OCI-LY1 (cell line): ENCODE results near the gene SIRT2.
A peak's percentile ranks its signal among the peaks of the same experiment; 100 is the strongest.

Source experiments
- H2AFZ ChIP-seq: fragments of 200-600 bp; sonication (generic), shearing (Covaris generic); 2 replicates; pipeline ENCODE4 v1.6.0; 2014; ENCODE audit warnings: antibody characterized with exemption, mild to moderate bottlenecking, low read length
- H3F3A ChIP-seq: fragments of 200-600 bp; sonication (generic), shearing (Covaris generic); 2 replicates; pipeline ENCODE4 v1.6.0; 2014; ENCODE audit warnings: mild to moderate bottlenecking, antibody characterized with exemption, low read length, moderate library complexity; ENCODE audit not compliant: insufficient read depth
- H3K27ac ChIP-seq: fragments of 200-600 bp; sonication (generic); 2 replicates; pipeline ENCODE4 v1.5.1; 2014; ENCODE audit warnings: low read length, mixed run types, mild to moderate bottlenecking, low read depth; ENCODE audit not compliant: poor library complexity, severe bottlenecking
- H3K27me3 ChIP-seq: fragments of 200-600 bp; sonication (generic); 2 replicates; pipeline ENCODE4 v1.6.0; 2014; ENCODE audit warnings: antibody characterized with exemption, mild to moderate bottlenecking, low read length, moderate library complexity; ENCODE audit not compliant: insufficient read depth
- H3K36me3 ChIP-seq: fragments of 200-600 bp; sonication (generic); 2 replicates; pipeline ENCODE4 v1.6.1; 2014; ENCODE audit warnings: mild to moderate bottlenecking, antibody characterized with exemption, low read length, moderate library complexity, mixed read lengths; ENCODE audit not compliant: insufficient read depth
- H3K4me1 ChIP-seq: fragments of 200-600 bp; sonication (generic); 2 replicates; pipeline ENCODE4 v1.5.1; 2014; ENCODE audit warnings: mild to moderate bottlenecking, low read length, moderate library complexity; ENCODE audit not compliant: insufficient read depth, severe bottlenecking
- H3K4me2 ChIP-seq: fragments of 200-600 bp; sonication (generic), shearing (Covaris generic); 2 replicates; pipeline ENCODE4 v1.6.1; 2014; ENCODE audit warnings: low read length
- H3K4me3 ChIP-seq: fragments of 200-600 bp; sonication (generic); 2 replicates; pipeline ENCODE4 v1.5.1; 2014; ENCODE audit warnings: low read length, low read depth, mild to moderate bottlenecking, mixed read lengths; ENCODE audit not compliant: poor library complexity, severe bottlenecking
- H3K79me2 ChIP-seq: fragments of 200-600 bp; shearing (Covaris generic); 2 replicates; pipeline ENCODE4 v1.6.1; 2016; ENCODE audit warnings: mixed run types, low read length, mixed read lengths; ENCODE audit not compliant: insufficient read depth
- H3K9ac ChIP-seq: fragments of 200-600 bp; sonication (generic), shearing (Covaris generic); 2 replicates; pipeline ENCODE4 v1.6.1; 2014; ENCODE audit warnings: mild to moderate bottlenecking, low read length, mixed read lengths
- H3K9me2 ChIP-seq: fragments of 200-600 bp; sonication (generic), shearing (Covaris generic); 2 replicates; pipeline ENCODE4 v1.6.1; 2014; ENCODE audit warnings: low read depth, mild to moderate bottlenecking, low read length, mixed read lengths
- H3K9me3 ChIP-seq: fragments of 200-600 bp; shearing (Covaris generic); 2 replicates; pipeline ENCODE4 v1.6.1; 2014; ENCODE audit warnings: low read length, mixed read lengths
- H4K20me1 ChIP-seq: fragments of 200-600 bp; sonication (generic), shearing (Covaris generic); 2 replicates; pipeline ENCODE4 v1.6.0; 2016; ENCODE audit warnings: mild to moderate bottlenecking, low read length; ENCODE audit not compliant: insufficient read depth
- EZH2 ChIP-seq: fragments of 200-600 bp; sonication (generic), shearing (Covaris generic); IDR thresholded peaks from 2 replicates; pipeline ENCODE4 v1.8.0; 2017; ENCODE audit warnings: borderline replicate concordance, mixed run types, mild to moderate bottlenecking, antibody characterized with exemption, low read length, moderate library complexity, mixed read lengths
- TF ChIP-seq, protein P1 (sequence below): fragments of 200-600 bp; sonication (generic), shearing (Covaris generic); IDR thresholded peaks from 2 replicates; pipeline ENCODE4 v1.5.1; 2017; ENCODE audit warnings: mild to moderate bottlenecking, antibody characterized with exemption, low read length, moderate library complexity, mixed read lengths

SIRT2 gene

DNA sequence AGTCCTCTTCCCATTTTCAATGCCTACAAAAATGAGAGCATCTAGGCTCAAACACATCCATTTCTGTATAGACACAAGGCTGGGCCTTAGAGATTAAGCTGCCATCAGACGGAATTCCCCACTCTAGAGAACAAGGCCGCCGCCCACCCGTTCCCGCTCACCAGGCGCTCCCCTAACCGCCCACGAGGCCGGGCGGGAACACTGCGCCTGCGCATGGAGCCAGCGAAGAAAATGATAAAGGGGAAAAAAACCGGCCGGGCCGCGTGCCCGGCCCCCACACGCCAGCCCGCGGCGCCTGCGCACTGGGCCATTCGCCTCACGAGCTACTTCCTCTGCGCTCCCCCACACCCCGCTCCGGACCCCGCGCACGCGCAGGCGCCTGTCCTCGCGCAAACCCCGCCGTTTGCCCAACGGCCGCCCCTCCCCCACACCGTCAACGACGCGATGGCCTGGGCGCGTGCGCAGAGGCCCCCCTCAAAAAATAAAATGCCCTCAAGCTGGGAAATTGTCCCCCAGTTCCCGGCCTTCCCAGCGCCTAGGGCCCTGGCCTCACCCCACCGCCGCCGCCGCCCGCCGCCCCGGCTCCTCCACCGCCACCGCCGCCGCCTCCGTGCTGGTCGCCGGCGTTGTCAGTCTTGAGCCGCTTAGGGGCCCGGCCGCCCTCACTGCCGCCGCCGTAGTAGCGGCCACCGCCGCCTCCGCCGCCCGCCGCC is 50.1 kb downstream of the SIRT2 start:
- Histone ChIP-seq H4K20me1 (no peaks in the 10 kb centered on the region), H3K27ac (peak overlapping the region; percentile 83), H2AFZ (no peak overlapping the region), H3K27me3 (no peaks in the 10 kb centered on the region), H3K36me3 (peaks cover 48% of the 10 kb centered on the region), H3K9me3 (no peaks in the 10 kb centered on the region), H3F3A (no peaks in the 10 kb centered on the region), H3K79me2 (peaks cover 24% of the 10 kb centered on the region), H3K4me2 (peak overlapping the region; percentile 93), H3K4me1 (peaks cover 34% of the 10 kb centered on the region), H3K4me3 (peak overlapping the region; percentile 93), H3K9me2 (no peaks in the 10 kb centered on the region), H3K9ac (peak overlapping the region; percentile 97)
- TF ChIP-seq, protein P1, sequence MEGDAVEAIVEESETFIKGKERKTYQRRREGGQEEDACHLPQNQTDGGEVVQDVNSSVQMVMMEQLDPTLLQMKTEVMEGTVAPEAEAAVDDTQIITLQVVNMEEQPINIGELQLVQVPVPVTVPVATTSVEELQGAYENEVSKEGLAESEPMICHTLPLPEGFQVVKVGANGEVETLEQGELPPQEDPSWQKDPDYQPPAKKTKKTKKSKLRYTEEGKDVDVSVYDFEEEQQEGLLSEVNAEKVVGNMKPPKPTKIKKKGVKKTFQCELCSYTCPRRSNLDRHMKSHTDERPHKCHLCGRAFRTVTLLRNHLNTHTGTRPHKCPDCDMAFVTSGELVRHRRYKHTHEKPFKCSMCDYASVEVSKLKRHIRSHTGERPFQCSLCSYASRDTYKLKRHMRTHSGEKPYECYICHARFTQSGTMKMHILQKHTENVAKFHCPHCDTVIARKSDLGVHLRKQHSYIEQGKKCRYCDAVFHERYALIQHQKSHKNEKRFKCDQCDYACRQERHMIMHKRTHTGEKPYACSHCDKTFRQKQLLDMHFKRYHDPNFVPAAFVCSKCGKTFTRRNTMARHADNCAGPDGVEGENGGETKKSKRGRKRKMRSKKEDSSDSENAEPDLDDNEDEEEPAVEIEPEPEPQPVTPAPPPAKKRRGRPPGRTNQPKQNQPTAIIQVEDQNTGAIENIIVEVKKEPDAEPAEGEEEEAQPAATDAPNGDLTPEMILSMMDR, result no peak
- TF ChIP-seq EZH2, result no peak

- peak overlapping the region; percentile 93 for H3K4me2 ChIP-seq
- H3K27ac ChIP-seq, result peak overlapping the region; percentile 76
- peaks cover 34% of the 10 kb centered on the region for H3K4me1 ChIP-seq
- H3K27me3 ChIP-seq, result no peaks in the 10 kb centered on the region
- peaks cover 56% of the 10 kb centered on the region for H3K36me3 ChIP-seq
- H3K9ac ChIP-seq, result peak overlapping the region; percentile 97
- no peaks in the 10 kb centered on the region for H3F3A ChIP-seq
- H2AFZ ChIP-seq, result no peak overlapping the region
- no peaks in the 10 kb centered on the region for H3K9me2 ChIP-seq
- H3K4me3 ChIP-seq, result peak overlapping the region; percentile 93
- TF ChIP-seq, protein P1, result no peak
- no peak for TF ChIP-seq EZH2
- H3K79me2 ChIP-seq, result peaks cover 24% of the 10 kb centered on the region
- no peaks in the 10 kb centered on the region for H4K20me1 ChIP-seq
- no peaks in the 10 kb centered on the region for H3K9me3 ChIP-seq
Measured at GRCh38 chr19:38848299-38849146, 50.9 kb downstream of the SIRT2 start.

- TF ChIP-seq, protein P1, result no peak
- TF ChIP-seq EZH2, result no peak
- Histone ChIP-seq H3K4me2 (no peak overlapping the region), H3K4me3 (no peak overlapping the region), H3K9me2 (no peaks in the 10 kb centered on the region), H3K4me1 (peaks cover 29% of the 10 kb centered on the region), H3K79me2 (peaks cover 24% of the 10 kb centered on the region), H4K20me1 (peaks cover 3% of the 10 kb centered on the region; the same call in 1 of the 2 replicates), H2AFZ (no peak overlapping the region), H3K9ac (no peak overlapping the region), H3K27me3 (no peaks in the 10 kb centered on the region), H3K27ac (no peak overlapping the region), H3K36me3 (peaks cover 80% of the 10 kb centered on the region), H3F3A (no peaks in the 10 kb centered on the region; the same call in 1 of the 2 replicates), H3K9me3 (no peaks in the 10 kb centered on the region)
Measured at GRCh38 chr19:38846097-38846496, 53.3 kb downstream of the SIRT2 start.
